WTC11 (cell line): Measurements from ENCODE around the gene LCE1E. TPM values are rescaled to one million over a fixed set of nuclear protein-coding genes. Genes with fewer than 3 reads are reported as not detected.

ENCODE experiments used
- ATAC-seq: fragments of 200-7000 bp; cut with Tn5 transposase; 2 replicates; pipeline ENCODE4 v1.10.0; 2021; ENCODE audit warnings: mild to moderate bottlenecking, moderate library complexity
- CTCF ChIA-PET: fragments of 300-600 bp; sonication (Branson Sonifier 250); formaldehyde crosslinking; loops from one replicate; lab custom pipeline; 2021; ENCODE audit warnings: antibody characterized with exemption; lab: Charles Lee
- POLR2A ChIA-PET: fragments of 350-600 bp; sonication (Branson Sonifier 250); formaldehyde crosslinking; loops from one replicate; lab custom pipeline; 2021; ENCODE audit warnings: antibody characterized with exemption; lab: Charles Lee
- DNase-seq: peaks from one replicate; pipeline ENCODE4 v3.0.0; 2021; ENCODE audit warnings: low spot score
- H3K27ac Mint-ChIP-seq: 2 replicates; pipeline ENCODE4 v1.8.0; 2021; ENCODE audit warnings: mixed read lengths
- H3K27me3 Mint-ChIP-seq: 2 replicates; pipeline ENCODE4 v1.8.0; 2021; ENCODE audit warnings: low read depth, mild to moderate bottlenecking, moderate library complexity, mixed read lengths
- H3K36me3 Mint-ChIP-seq: 2 replicates; pipeline ENCODE4 v1.8.0; 2021; ENCODE audit warnings: mixed read lengths
- H3K4me1 Mint-ChIP-seq: 2 replicates; pipeline ENCODE4 v1.8.0; 2022; ENCODE audit warnings: mixed read lengths
- H3K4me3 Mint-ChIP-seq: 2 replicates; pipeline ENCODE4 v1.8.0; 2021; ENCODE audit warnings: mild to moderate bottlenecking, moderate library complexity, mixed read lengths
- H3K9me3 Mint-ChIP-seq: 2 replicates; pipeline ENCODE4 v1.8.0; 2021; ENCODE audit warnings: mixed read lengths
- ATF2 ChIP-seq: sonication (generic); formaldehyde crosslinking; IDR thresholded peaks from 2 replicates; pipeline ENCODE4 v1.8.1; 2022; ENCODE audit warnings: low read depth, missing genetic modification reagents, borderline replicate concordance
- ETV6 ChIP-seq: sonication (generic); formaldehyde crosslinking; IDR thresholded peaks from 2 replicates; pipeline ENCODE4 v1.8.1; 2022; ENCODE audit warnings: mild to moderate bottlenecking, missing genetic modification reagents
- FOXK1 ChIP-seq: sonication (generic); formaldehyde crosslinking; IDR thresholded peaks from 2 replicates; pipeline ENCODE4 v1.8.0; 2022; ENCODE audit warnings: mild to moderate bottlenecking, moderate library complexity, missing genetic modification reagents
- IRF2 ChIP-seq: sonication (generic); formaldehyde crosslinking; IDR thresholded peaks from 2 replicates; pipeline ENCODE4 v1.8.0; 2022; ENCODE audit warnings: low read depth, missing genetic modification reagents, borderline replicate concordance
- JAZF1 ChIP-seq: fragments of 250-450 bp; sonication (Bioruptor Pico); IDR thresholded peaks from 2 replicates; pipeline ENCODE4 v1.9.0; 2021; ENCODE audit warnings: moderate library complexity, mild to moderate bottlenecking, inconsistent platforms
- NFATC4 ChIP-seq: fragments of 250-450 bp; sonication (Bioruptor Pico); IDR thresholded peaks from 2 replicates; pipeline ENCODE4 v1.9.0; 2021; ENCODE audit warnings: mild to moderate bottlenecking
- NFE2L1 ChIP-seq: sonication (generic); formaldehyde crosslinking; IDR thresholded peaks from 2 replicates; pipeline ENCODE4 v1.8.1; 2023; ENCODE audit warnings: missing genetic modification reagents
- NR1H2 ChIP-seq: sonication (generic); formaldehyde crosslinking; IDR thresholded peaks from 2 replicates; pipeline ENCODE4 v1.9.0; 2021; ENCODE audit warnings: mild to moderate bottlenecking, moderate library complexity, missing genetic modification reagents
- SMAD4 ChIP-seq: sonication (generic); formaldehyde crosslinking; IDR thresholded peaks from 2 replicates; pipeline ENCODE4 v1.8.0; 2022; ENCODE audit warnings: mild to moderate bottlenecking, missing genetic modification reagents
- TEAD1 ChIP-seq: sonication (generic); formaldehyde crosslinking; IDR thresholded peaks from 2 replicates; pipeline ENCODE4 v1.8.0; 2022; ENCODE audit warnings: mild to moderate bottlenecking, missing genetic modification reagents
- ZBTB43 ChIP-seq: sonication (generic); formaldehyde crosslinking; IDR thresholded peaks from 2 replicates; pipeline ENCODE4 v1.8.1; 2023; ENCODE audit warnings: mild to moderate bottlenecking, missing genetic modification reagents
- ZMAT4 ChIP-seq: fragments of 250-450 bp; sonication (Bioruptor Pico); IDR thresholded peaks from 2 replicates; pipeline ENCODE4 v1.9.0; 2021; ENCODE audit warnings: mild to moderate bottlenecking
- ZNF423 ChIP-seq: fragments of 250-450 bp; sonication (Bioruptor Pico); IDR thresholded peaks from 2 replicates; pipeline ENCODE4 v2.1.2; 2022; ENCODE audit warnings: mild to moderate bottlenecking, moderate library complexity
- ZSCAN18 ChIP-seq: fragments of 250-450 bp; sonication (Bioruptor Pico); IDR thresholded peaks from 2 replicates; pipeline ENCODE4 v2.1.2; 2022; ENCODE audit warnings: mild to moderate bottlenecking, moderate library complexity
- total RNA-seq: library from RNA; stranded (reverse); gene quantifications from 3 replicates; pipeline ENCODE4 v1.2.3, GENCODE V29; 2021
- TF ChIP-seq, protein P1 (sequence below): fragments of 250-450 bp; sonication (Bioruptor Pico); conservative IDR thresholded peaks from 2 replicates; pipeline ENCODE4 v1.9.0; 2021; ENCODE audit warnings: mild to moderate bottlenecking

The LCE1E gene
- total RNA-seq, 1 experiment from 2014 or later: not detected

GRCh38 chr1:152760551-152761190, 25.4 kb upstream of the LCE1E start:
- no peaks in the 10 kb centered on the region for H3K4me1 Mint-ChIP-seq
- TF ChIP-seq ETV6 (CRISPR knock-in tag) (no peak), ATF2 (CRISPR knock-in tag) (no peak), NFE2L1 (no peak), TEAD1 (no peak), JAZF1 (no peak), FOXK1 (CRISPR knock-in tag) (no peak), ZMAT4 (no peak), NFATC4 (no peak), NR1H2 (CRISPR knock-in tag) (no peak), ZNF423 (no peak), IRF2 (no peak)
- no peak for DNase-seq
- CTCF ChIA-PET: no interaction called here
- no peak overlapping the region for H3K4me3 Mint-ChIP-seq
- H3K9me3 Mint-ChIP-seq: peaks cover 89% of the 10 kb centered on the region
- no peak for ATAC-seq
- POLR2A ChIA-PET: interaction anchor here (0.6 kb wide), 1 partner anchor 240 kb away, joined by 5 read pairs; no protein-coding TSS in a partner anchor
- H3K27me3 Mint-ChIP-seq: peaks cover 12% of the 10 kb centered on the region
- H3K36me3 Mint-ChIP-seq: peaks cover 78% of the 10 kb centered on the region
- H3K27ac Mint-ChIP-seq: no peak overlapping the region

DNA sequence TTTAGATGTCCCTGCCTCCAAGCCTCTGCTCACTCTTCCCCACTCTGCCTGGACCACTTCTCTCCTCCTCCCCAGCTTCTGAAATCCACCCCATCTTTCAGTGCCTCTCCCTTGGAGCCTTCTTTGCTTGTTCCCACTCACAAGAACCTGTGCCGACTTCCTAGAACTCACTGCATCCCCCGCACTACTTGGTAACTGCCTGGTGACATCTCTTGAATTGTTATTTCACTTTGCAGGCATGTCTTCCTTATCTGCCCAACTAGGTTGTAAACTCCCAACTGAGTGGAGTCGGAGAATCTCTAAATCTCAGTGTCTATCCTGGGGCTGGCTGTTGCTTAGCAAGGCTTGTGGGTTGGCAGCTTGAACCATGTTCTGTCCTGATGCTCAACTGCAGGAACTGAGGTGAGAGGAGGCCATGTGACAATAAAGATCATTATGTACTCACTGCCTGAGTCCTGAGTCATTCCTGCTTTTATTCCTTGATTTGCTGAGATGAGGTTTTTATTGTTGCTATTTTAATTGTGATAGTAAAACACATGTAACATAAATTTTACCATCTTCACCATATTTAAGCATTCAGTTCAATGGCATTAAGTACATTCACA, 24.3 kb upstream of the LCE1E start:
- no peak overlapping the region for H3K4me3 Mint-ChIP-seq
- H3K27ac Mint-ChIP-seq: no peak overlapping the region
- ChIA-PET CTCF (no interaction called here), POLR2A (no interaction called here)
- H3K4me1 Mint-ChIP-seq: no peaks in the 10 kb centered on the region
- DNase-seq (no peak), ATAC-seq (no peak)
- peaks cover 8% of the 10 kb centered on the region; the same call in 1 of the 2 replicates for H3K27me3 Mint-ChIP-seq
- H3K36me3 Mint-ChIP-seq: peaks cover 81% of the 10 kb centered on the region
- H3K9me3 Mint-ChIP-seq: peaks cover 89% of the 10 kb centered on the region
- TF ChIP-seq ZSCAN18 (CRISPR knock-in tag) (no peak), ZNF423 (no peak), ATF2 (CRISPR knock-in tag) (no peak), ZBTB43 (no peak), SMAD4 (CRISPR knock-in tag) (no peak)
- TF ChIP-seq, protein P1, sequence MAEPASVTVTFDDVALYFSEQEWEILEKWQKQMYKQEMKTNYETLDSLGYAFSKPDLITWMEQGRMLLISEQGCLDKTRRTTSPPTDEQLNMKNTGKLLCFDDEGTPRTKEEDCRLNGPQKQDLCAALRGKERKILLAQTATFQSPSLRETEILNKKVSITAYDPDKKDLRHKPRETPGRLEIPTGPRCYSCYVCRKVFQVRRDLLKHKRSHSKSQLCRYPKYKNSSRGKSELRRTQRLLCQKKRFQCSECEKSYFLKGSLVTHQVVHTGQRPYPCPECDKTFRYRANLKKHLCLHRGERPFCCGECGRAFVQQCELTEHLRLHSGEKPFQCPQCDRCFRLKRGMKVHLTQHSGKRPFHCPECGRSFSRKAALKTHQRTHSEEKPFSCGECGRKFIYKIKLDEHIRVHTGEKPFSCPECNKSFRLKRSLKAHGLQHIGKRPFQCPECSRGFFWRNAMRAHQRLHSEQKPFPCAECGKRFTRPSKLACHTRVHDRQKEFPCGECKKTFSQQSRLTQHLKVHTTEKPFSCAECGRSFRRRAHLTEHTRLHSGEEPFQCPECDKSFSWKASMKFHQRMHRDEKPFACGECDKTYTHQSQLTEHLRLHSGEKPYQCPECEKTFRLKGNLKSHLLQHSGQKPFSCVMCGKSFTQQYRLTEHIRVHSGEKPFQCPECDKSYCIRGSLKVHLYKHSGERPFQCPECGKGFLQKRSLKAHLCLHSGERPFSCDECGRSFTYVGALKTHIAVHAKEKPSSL: no peak
